HG03432 (cell line): ENCODE data around the gene SH3RF1.

Source experiments
- ATAC-seq: cut with Tn5 transposase; IDR thresholded peaks from one replicate; pipeline ENCODE4 v1.9.1; 2021; ENCODE audit warnings: mild to moderate bottlenecking, moderate library complexity; ENCODE audit not compliant: unreplicated experiment

The SH3RF1 gene

GRCh38 chr4:169114341-169114974, 156.3 kb downstream of the SH3RF1 start:
- ATAC-seq, result no peak

- ATAC-seq, result no peak
These were observed 160.1 kb downstream of the SH3RF1 start for GRCh38 chr4:169110633-169111032.

- ATAC-seq, result no peak
These were observed 161.6 kb downstream of the SH3RF1 start for GRCh38 chr4:169109035-169109675.

GRCh38 chr4:169108303-169108702, 162.5 kb downstream of the SH3RF1 start:
- no peak for ATAC-seq

GRCh38 chr4:169107528-169107927, 163.2 kb downstream of the SH3RF1 start:
- no peak for ATAC-seq

GRCh38 chr4:169106696-169107229, 164.0 kb downstream of the SH3RF1 start:
- no peak for ATAC-seq

GRCh38 chr4:169105620-169106019, 165.1 kb downstream of the SH3RF1 start:
- ATAC-seq, result no peak

- ATAC-seq, result no peak
These were observed 166.8 kb downstream of the SH3RF1 start for GRCh38 chr4:169103966-169104412.

- ATAC-seq, result no peak
These were observed 168.7 kb downstream of the SH3RF1 start for GRCh38 chr4:169102026-169102425.

GRCh38 chr4:169100670-169101101, 170.1 kb downstream of the SH3RF1 start:
- no peak for ATAC-seq

GRCh38 chr4:169099771-169100180, 171.0 kb downstream of the SH3RF1 start:
- ATAC-seq, result peak; percentile 49

- ATAC-seq, result no peak
These were observed 171.6 kb downstream of the SH3RF1 start for GRCh38 chr4:169098969-169099690.

GRCh38 chr4:169098532-169098931, 172.2 kb downstream of the SH3RF1 start:
- peak; percentile 47 for ATAC-seq

- ATAC-seq, result peak; percentile 68
These were observed 172.7 kb downstream of the SH3RF1 start for GRCh38 chr4:169098054-169098497.

GRCh38 chr4:169096221-169096620, 174.5 kb downstream of the SH3RF1 start:
- ATAC-seq, result no peak

- ATAC-seq, result no peak
These were observed 176.0 kb downstream of the SH3RF1 start for GRCh38 chr4:169094656-169095231.

- ATAC-seq, result no peak
These were observed 177.8 kb downstream of the SH3RF1 start for GRCh38 chr4:169092889-169093522.

- no peak for ATAC-seq
These were observed 180.1 kb downstream of the SH3RF1 start for GRCh38 chr4:169090484-169091215.

GRCh38 chr4:169089004-169089403, 181.8 kb downstream of the SH3RF1 start:
- ATAC-seq, result no peak

- no peak for ATAC-seq
These were observed 185.8 kb downstream of the SH3RF1 start for GRCh38 chr4:169084954-169085353.
